Upper lobe of right lung (tissue), 1 donor: ENCODE measurements around the gene TMEM178A. TPM values are rescaled to one million over a fixed set of nuclear protein-coding genes. Genes with fewer than 3 reads are reported as not detected.
A peak's percentile ranks its signal among the peaks of the same experiment; 100 is the strongest.
"Not testable (repeated sequence)": the region's sequence is repeated elsewhere in the genome, so short reads cannot be mapped to it uniquely, and the experiment has no call there.

ENCODE experiments used
- ATAC-seq: fragments of 200-7000 bp; cut with Tn5 transposase; one replicate; pipeline ENCODE4 v1.9.1; 2020; ENCODE audit warnings: mild to moderate bottlenecking, moderate library complexity
- DNase-seq: peaks from one replicate; pipeline ENCODE4 v3.0.0-alpha.2; 2020
- H3K27ac ChIP-seq: fragments of 200-600 bp; one replicate; pipeline ENCODE4 v1.8.0; 2022
- H3K27me3 ChIP-seq: fragments of 200-600 bp; one replicate; pipeline ENCODE4 v1.8.0; 2022; ENCODE audit warnings: mild to moderate bottlenecking
- H3K36me3 ChIP-seq: fragments of 200-600 bp; one replicate; pipeline ENCODE4 v1.8.0; 2022
- H3K4me1 ChIP-seq: fragments of 200-600 bp; one replicate; pipeline ENCODE4 v1.8.0; 2022
- H3K4me3 ChIP-seq: fragments of 200-600 bp; one replicate; pipeline ENCODE4 v1.8.0; 2022; ENCODE audit warnings: mild to moderate bottlenecking
- H3K9me3 ChIP-seq: fragments of 200-600 bp; one replicate; pipeline ENCODE4 v1.8.0; 2022
- CTCF ChIP-seq: fragments of 200-600 bp; IDR thresholded peaks from one replicate; pipeline ENCODE4 v1.8.0; 2022; ENCODE audit warnings: antibody characterized with exemption
- intact Hi-C: fragments of 100-400 bp; cut with DNase I; formaldehyde crosslinking; loops from one replicate; pipeline ENCODE4 v1.11.0; 2022
- total RNA-seq: library from RNA; stranded (reverse); fragmentation: NEBNext Ultra II Directional; extraction: Animal tissue kit (Norgen Biotek cat#: 25700); gene quantifications from one replicate; pipeline ENCODE4 v1.2.1, GENCODE V29; 2021
- donor health status: DM: no; HTN: yes; CAD: no; lungs with severe emphysema.

The TMEM178A gene
- total RNA-seq, 1 donor from 2014 or later: 9.5 TPM

GRCh38 chr2:39723946-39724827, 58.5 kb downstream of the TMEM178A start:
- Histone ChIP-seq H3K27me3 (no peaks in the 10 kb centered on the region), H3K9me3 (no peaks in the 10 kb centered on the region), H3K27ac (no peak overlapping the region), H3K4me3 (no peak overlapping the region), H3K36me3 (no peaks in the 10 kb centered on the region), H3K4me1 (no peaks in the 10 kb centered on the region)
- intact Hi-C loops: no loop called here
- no peak for ATAC-seq
- no peak for DNase-seq
- TF ChIP-seq CTCF: no peak

GRCh38 chr2:39724828-39725144, 59.1 kb downstream of the TMEM178A start:
- H3K27ac ChIP-seq: no peak overlapping the region
- no peak overlapping the region for H3K4me3 ChIP-seq
- no peak for TF ChIP-seq CTCF
- DNase-seq: no peak
- no peaks in the 10 kb centered on the region for H3K36me3 ChIP-seq
- intact Hi-C loops: no loop called here
- no peaks in the 10 kb centered on the region for H3K9me3 ChIP-seq
- no peak for ATAC-seq
- H3K4me1 ChIP-seq: no peaks in the 10 kb centered on the region
- no peaks in the 10 kb centered on the region for H3K27me3 ChIP-seq

GRCh38 chr2:39725401-39725800, 59.7 kb downstream of the TMEM178A start:
- no peaks in the 10 kb centered on the region for H3K4me1 ChIP-seq
- intact Hi-C loops: no loop called here
- no peaks in the 10 kb centered on the region for H3K27me3 ChIP-seq
- no peaks in the 10 kb centered on the region for H3K9me3 ChIP-seq
- no peak overlapping the region for H3K27ac ChIP-seq
- no peaks in the 10 kb centered on the region for H3K36me3 ChIP-seq
- ATAC-seq: no peak
- TF ChIP-seq CTCF: no peak
- H3K4me3 ChIP-seq: no peak overlapping the region
- DNase-seq: no peak

GRCh38 chr2:39728085-39728484, 62.4 kb downstream of the TMEM178A start:
- intact Hi-C loops, H3K36me3 ChIP-seq, H3K9me3 ChIP-seq, H3K27me3 ChIP-seq, ATAC-seq, H3K4me1 ChIP-seq, H3K4me3 ChIP-seq, DNase-seq, H3K27ac ChIP-seq: not testable (repeated sequence)

- ATAC-seq: peak; percentile 72
- Histone ChIP-seq H3K36me3 (peaks cover 5% of the 10 kb centered on the region), H3K27ac (no peak overlapping the region), H3K4me1 (no peaks in the 10 kb centered on the region), H3K27me3 (no peaks in the 10 kb centered on the region), H3K9me3 (no peaks in the 10 kb centered on the region), H3K4me3 (no peak overlapping the region)
- peak; percentile 69 for TF ChIP-seq CTCF
- intact Hi-C loops: no loop called here
- peak; percentile 67 for DNase-seq
Observed at GRCh38 chr2:39728941-39729351, 63.2 kb downstream of the TMEM178A start.

GRCh38 chr2:39730276-39730675, 64.6 kb downstream of the TMEM178A start:
- peaks cover 5% of the 10 kb centered on the region for H3K36me3 ChIP-seq
- TF ChIP-seq CTCF: no peak
- DNase-seq: no peak
- H3K9me3 ChIP-seq: no peaks in the 10 kb centered on the region
- no peak for ATAC-seq
- H3K27ac ChIP-seq: no peak overlapping the region
- H3K4me3 ChIP-seq: no peak overlapping the region
- no peaks in the 10 kb centered on the region for H3K27me3 ChIP-seq
- intact Hi-C loops: no loop called here
- no peaks in the 10 kb centered on the region for H3K4me1 ChIP-seq
